ENCODE results near the gene SMPD1. TPM values are rescaled to one million over a fixed set of nuclear protein-coding genes. Genes with fewer than 3 reads are reported as not detected.

The SMPD1 gene
- total RNA-seq, 1 donor from 2014 or later: 23.1 TPM

DNA sequence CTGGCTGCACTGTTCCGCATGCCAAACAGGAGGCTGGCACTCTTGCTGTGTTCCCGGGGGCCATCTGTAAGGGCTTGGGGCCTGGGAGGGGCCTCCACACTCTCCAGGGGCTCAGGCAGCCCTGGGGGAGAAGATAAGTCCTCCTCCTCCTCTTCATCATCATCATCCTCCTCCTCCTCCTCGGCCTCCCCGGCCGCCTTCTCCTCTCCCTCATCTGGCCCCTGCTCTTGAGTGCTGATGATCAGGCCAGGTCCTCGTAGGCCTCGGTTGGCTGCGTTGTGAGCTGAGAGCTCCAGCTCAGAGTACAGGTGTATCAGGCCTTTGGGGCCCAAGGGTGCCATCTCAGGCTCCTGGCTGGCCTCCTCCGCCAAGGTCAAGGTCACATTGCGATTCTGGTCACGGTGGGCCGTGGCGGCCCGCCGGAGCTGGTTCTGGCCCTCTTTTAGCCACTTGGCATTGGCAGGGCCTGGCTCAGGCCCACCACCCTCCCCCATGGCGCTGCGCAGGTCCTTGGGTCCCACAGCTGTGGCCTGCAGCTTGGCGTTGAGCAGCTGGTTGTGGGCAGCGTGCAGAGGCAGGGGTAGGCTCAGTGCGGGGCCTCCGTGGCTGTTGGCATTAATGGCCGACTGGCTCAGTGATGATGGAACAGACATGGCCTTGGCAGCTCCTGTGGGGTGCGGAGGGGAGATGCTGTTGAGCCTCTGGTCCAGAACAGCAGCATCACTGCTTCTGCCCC lies 20.6 kb downstream of the SMPD1 start:
- Histone ChIP-seq H3K27me3 (no peaks in the 10 kb centered on the region), H3K4me1 (peaks cover 17% of the 10 kb centered on the region), H3K27ac (no peak overlapping the region), H3K36me3 (peaks cover 0 to 12% of the 10 kb centered on the region in 2 donors), H3K4me3 (no peak overlapping the region), H3K9me3 (no peaks in the 10 kb centered on the region)
- intact Hi-C loops (cut with DNase I): no loop called here
- TF ChIP-seq POLR2AphosphoS5 (IDR thresholded peaks at IDR 0.05; ENCODE audit: insufficient read depth in 1 of 2, low read depth in 1 of 2) (no peak), POLR2A (IDR thresholded peaks at IDR 0.05) (no peak)
- TF ChIP-seq, protein P1, sequence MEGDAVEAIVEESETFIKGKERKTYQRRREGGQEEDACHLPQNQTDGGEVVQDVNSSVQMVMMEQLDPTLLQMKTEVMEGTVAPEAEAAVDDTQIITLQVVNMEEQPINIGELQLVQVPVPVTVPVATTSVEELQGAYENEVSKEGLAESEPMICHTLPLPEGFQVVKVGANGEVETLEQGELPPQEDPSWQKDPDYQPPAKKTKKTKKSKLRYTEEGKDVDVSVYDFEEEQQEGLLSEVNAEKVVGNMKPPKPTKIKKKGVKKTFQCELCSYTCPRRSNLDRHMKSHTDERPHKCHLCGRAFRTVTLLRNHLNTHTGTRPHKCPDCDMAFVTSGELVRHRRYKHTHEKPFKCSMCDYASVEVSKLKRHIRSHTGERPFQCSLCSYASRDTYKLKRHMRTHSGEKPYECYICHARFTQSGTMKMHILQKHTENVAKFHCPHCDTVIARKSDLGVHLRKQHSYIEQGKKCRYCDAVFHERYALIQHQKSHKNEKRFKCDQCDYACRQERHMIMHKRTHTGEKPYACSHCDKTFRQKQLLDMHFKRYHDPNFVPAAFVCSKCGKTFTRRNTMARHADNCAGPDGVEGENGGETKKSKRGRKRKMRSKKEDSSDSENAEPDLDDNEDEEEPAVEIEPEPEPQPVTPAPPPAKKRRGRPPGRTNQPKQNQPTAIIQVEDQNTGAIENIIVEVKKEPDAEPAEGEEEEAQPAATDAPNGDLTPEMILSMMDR (IDR thresholded peaks at IDR 0.05): no peak
- DNase-seq (ENCODE audit: extremely low spot score in 2 of 2): no peak

DNA sequence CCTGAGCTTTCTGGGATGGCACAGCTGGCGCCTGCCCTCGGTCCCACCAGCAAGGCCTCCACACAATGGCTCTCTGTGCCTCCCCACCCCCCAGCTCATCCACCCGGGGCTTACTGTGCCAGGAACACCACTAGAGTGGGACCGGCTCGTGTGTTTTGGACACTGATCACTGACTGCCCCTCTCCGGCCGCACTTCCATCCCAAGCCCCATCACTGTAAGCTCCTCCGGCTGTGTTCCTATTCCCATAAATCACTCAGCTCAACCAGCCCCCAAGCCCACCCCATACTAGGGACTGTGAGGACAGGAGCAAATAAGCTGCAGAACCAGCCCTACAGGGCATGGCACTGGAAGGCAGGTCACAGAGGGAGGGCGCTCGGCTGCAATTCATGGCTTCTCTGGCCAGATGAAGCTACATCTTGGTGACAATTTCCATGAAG lies 21.3 kb downstream of the SMPD1 start:
- Histone ChIP-seq H3K4me3 (no peak overlapping the region), H3K27ac (no peak overlapping the region), H3K36me3 (peaks cover 0 to 12% of the 10 kb centered on the region in 2 donors), H3K9me3 (no peaks in the 10 kb centered on the region), H3K27me3 (no peaks in the 10 kb centered on the region), H3K4me1 (peaks cover 24% of the 10 kb centered on the region)
- DNase-seq (ENCODE audit: extremely low spot score in 2 of 2): no peak
- TF ChIP-seq POLR2AphosphoS5 (IDR thresholded peaks at IDR 0.05; ENCODE audit: insufficient read depth in 1 of 2, low read depth in 1 of 2) (no peak), POLR2A (IDR thresholded peaks at IDR 0.05) (no peak)
- TF ChIP-seq, protein P1 (IDR thresholded peaks at IDR 0.05): no peak
- intact Hi-C loops (cut with DNase I): loop anchor here (2.0 kb wide), 1 partner anchor 15 kb away; no protein-coding TSS in a partner anchor

DNA sequence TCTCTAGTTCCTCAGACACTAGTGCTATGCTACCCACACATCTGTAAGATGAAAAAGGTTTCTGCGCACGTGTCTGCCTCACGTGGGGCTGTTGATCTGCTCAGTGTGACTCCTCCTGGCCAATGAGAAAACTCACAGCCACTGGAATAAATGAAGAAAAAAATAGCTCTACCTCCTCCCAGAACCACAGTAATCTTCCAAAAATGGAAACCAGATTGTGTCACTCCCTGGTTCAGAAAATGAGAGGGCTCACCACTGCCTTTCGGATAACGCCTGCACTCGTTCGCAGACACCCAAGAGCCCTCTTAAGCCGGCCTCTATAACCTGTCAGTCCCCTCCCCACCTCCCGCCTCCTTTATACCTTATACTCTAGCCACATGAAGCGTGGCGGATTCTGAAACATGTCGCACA lies 23.5 kb downstream of the SMPD1 start:
- Histone ChIP-seq H3K4me3 (no peak overlapping the region), H3K36me3 (peaks cover 0 to 12% of the 10 kb centered on the region in 2 donors), H3K27ac (no peak overlapping the region), H3K4me1 (peaks cover 36% of the 10 kb centered on the region), H3K9me3 (no peaks in the 10 kb centered on the region), H3K27me3 (no peaks in the 10 kb centered on the region)
- intact Hi-C loops (cut with DNase I): loop anchor here (2.0 kb wide), 1 partner anchor 17 kb away; no protein-coding TSS in a partner anchor
- DNase-seq (ENCODE audit: extremely low spot score in 2 of 2): no peak
- TF ChIP-seq POLR2AphosphoS5 (IDR thresholded peaks at IDR 0.05; ENCODE audit: insufficient read depth in 1 of 2, low read depth in 1 of 2): no peak
- TF ChIP-seq POLR2A (IDR thresholded peaks at IDR 0.05): no peak
- TF ChIP-seq, protein P1 (IDR thresholded peaks at IDR 0.05): no peak

GRCh38 chr11:6414874-6415328 lies 24.6 kb downstream of the SMPD1 start:
- Histone ChIP-seq H3K36me3 (peaks cover 0 to 10% of the 10 kb centered on the region in 2 donors), H3K27me3 (no peaks in the 10 kb centered on the region), H3K27ac (no peak overlapping the region), H3K4me1 (peaks cover 40% of the 10 kb centered on the region), H3K9me3 (no peaks in the 10 kb centered on the region), H3K4me3 (no peak overlapping the region)
- TF ChIP-seq, protein P1 (IDR thresholded peaks at IDR 0.05): no peak
- TF ChIP-seq POLR2AphosphoS5 (IDR thresholded peaks at IDR 0.05; ENCODE audit: insufficient read depth in 1 of 2, low read depth in 1 of 2): no peak
- no peak for TF ChIP-seq POLR2A (IDR thresholded peaks at IDR 0.05)
- intact Hi-C loops (cut with DNase I): no loop called here
- no peak for DNase-seq (ENCODE audit: extremely low spot score in 2 of 2)

DNA sequence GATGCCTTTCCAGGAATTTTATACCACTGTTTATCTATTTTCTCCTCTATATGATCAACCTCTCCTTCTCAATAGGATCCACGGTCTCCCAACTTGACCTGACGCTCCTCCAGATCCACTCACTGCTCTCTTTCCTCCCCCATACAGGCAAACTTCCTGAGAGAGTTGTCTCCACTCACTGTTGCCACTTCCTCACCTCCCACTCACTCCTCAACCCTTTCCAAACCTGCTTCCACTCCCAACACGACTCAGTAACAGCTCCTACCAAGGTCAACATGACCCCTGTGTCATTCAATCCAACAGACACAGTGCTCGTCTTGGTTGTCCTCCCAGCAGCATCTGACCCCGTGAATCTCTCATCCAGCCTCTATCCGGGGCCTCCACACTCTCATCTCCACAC lies 25.5 kb downstream of the SMPD1 start:
- H3K36me3 ChIP-seq: peaks cover 0 to 3% of the 10 kb centered on the region in 2 donors
- H3K9me3 ChIP-seq: no peaks in the 10 kb centered on the region
- no peak overlapping the region for H3K4me3 ChIP-seq
- H3K4me1 ChIP-seq: peaks cover 44% of the 10 kb centered on the region
- TF ChIP-seq POLR2AphosphoS5 (IDR thresholded peaks at IDR 0.05; ENCODE audit: insufficient read depth in 1 of 2, low read depth in 1 of 2) (no peak), POLR2A (IDR thresholded peaks at IDR 0.05) (no peak)
- TF ChIP-seq, protein P1 (IDR thresholded peaks at IDR 0.05): no peak
- H3K27me3 ChIP-seq: no peaks in the 10 kb centered on the region
- DNase-seq (ENCODE audit: extremely low spot score in 2 of 2): no peak
- intact Hi-C loops (cut with DNase I): no loop called here
- no peak overlapping the region for H3K27ac ChIP-seq
